ENCODE data around the gene SRSF9. TPM values are rescaled to one million over a fixed set of nuclear protein-coding genes. Genes with fewer than 3 reads are reported as not detected.

The SRSF9 gene
- total RNA-seq, 2 donors from 2014 or later, result 98.7 to 131 TPM

DNA sequence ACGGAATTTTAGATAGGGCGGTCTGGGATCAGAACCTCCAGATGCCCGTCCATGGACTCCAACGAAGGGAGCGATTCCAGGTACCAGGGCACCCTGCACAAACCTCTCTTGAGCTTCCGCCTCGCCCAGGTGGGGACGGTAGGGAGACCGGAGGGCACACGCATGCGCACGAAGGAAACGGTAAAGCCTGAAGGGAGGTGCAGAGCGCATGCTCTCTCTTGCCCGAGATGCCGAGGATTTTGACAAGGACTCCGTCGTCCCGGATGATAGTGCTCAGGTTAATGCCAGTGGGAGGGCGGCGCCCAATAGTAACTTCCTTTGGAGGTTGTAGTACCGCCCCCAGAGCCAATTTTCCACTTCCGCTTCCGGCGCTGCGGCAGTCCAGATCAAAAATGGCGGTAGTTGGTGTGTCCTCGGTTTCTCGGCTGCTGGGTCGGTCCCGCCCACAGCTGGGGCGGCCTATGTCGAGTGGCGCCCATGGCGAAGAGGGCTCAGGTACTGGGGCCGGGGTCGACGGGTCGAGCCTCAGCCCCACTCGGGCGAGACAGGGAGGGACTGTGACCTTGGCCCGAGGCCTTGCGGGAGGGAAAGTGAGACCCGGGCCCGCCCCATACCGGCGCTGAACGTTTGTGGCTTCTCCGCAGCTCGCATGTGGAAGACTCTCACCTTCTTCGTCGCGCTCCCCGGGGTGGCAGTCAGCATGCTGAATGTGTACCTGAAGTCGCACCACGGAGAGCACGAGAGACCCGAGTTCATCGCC is 31.6 kb downstream of the SRSF9 start, which contains the start of gene COX6A1:
Gene COX6A1, plus strand, starts transcription at position 379 of the 760 bp plus-strand sequence. Its CDS starts 14 bp downstream, at position 393.
- H3K27ac ChIP-seq, result peak within 1 kb of the TSS; percentile 75 to 76
- under 1% methylated on average over 59 of the region's 59 CpGs for WGBS
- H3K4me1 ChIP-seq (replicated peaks), result no peaks in the 10 kb centered on the region
- no peaks in the 10 kb centered on the region for H3K9me3 ChIP-seq
- intact Hi-C loops (cut with DNase I), result no loop called here
- peaks cover 0 to 2% of the 10 kb centered on the region in 2 donors for H3K36me3 ChIP-seq
- no peaks in the 10 kb centered on the region for H3K27me3 ChIP-seq (replicated peaks; ENCODE audit: insufficient read depth)
- TF ChIP-seq POLR2AphosphoS5 (IDR thresholded peaks at IDR 0.05) (peak; percentile 97), POLR2A (IDR thresholded peaks at IDR 0.05) (peak; percentile 31)
- TF ChIP-seq, protein P1, sequence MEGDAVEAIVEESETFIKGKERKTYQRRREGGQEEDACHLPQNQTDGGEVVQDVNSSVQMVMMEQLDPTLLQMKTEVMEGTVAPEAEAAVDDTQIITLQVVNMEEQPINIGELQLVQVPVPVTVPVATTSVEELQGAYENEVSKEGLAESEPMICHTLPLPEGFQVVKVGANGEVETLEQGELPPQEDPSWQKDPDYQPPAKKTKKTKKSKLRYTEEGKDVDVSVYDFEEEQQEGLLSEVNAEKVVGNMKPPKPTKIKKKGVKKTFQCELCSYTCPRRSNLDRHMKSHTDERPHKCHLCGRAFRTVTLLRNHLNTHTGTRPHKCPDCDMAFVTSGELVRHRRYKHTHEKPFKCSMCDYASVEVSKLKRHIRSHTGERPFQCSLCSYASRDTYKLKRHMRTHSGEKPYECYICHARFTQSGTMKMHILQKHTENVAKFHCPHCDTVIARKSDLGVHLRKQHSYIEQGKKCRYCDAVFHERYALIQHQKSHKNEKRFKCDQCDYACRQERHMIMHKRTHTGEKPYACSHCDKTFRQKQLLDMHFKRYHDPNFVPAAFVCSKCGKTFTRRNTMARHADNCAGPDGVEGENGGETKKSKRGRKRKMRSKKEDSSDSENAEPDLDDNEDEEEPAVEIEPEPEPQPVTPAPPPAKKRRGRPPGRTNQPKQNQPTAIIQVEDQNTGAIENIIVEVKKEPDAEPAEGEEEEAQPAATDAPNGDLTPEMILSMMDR (IDR thresholded peaks at IDR 0.05), result peak in 1 of 4 experiments; percentile 36
- DNase-seq (ENCODE audit: low spot score), result peak; percentile 98
- H3K4me3 ChIP-seq, result peak within 1 kb of the TSS; percentile 63 to 87

DNA sequence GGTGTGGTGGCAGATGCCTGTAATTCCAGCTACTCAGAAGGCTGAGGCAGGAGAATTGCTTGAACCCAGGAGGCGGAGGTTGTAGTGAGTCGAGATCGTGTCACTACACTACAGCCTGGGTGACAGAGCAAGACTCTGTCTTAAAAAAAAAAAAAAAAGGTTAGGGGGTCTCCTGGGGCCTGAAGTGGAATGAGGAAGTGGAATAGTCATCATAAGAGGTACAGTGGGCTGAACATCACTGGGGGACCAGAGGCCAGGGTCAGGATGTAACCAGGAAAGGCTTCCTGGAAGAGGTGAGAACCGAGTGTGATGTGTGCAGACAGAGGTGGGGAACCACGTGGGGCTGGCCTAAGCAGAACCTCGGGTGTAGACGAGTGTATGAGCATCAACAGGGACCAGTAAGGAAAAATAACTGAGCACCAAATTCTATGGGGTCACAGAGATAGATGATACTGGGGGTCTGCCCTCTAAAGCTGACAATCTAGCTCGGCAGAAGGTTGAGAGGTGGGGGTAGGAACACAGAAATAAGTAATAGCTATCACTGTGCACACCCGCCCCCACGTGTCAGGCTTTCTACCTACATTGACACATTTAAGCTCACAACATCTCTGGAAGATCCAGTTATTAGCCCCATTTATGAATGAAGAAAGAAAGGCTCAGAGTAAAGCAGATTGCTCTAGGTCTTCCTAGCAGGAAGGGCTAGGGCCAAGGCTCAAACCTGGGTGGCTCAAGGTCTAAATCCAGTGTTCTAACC is 36.6 kb downstream of the SRSF9 start:
- H3K27me3 ChIP-seq (replicated peaks; ENCODE audit: insufficient read depth), result no peaks in the 10 kb centered on the region
- no peak overlapping the region for H3K4me3 ChIP-seq
- DNase-seq (ENCODE audit: low spot score), result no peak
- H3K9me3 ChIP-seq, result no peaks in the 10 kb centered on the region
- H3K36me3 ChIP-seq, result no peaks in the 10 kb centered on the region
- intact Hi-C loops (cut with DNase I), result no loop called here
- no peaks in the 10 kb centered on the region for H3K4me1 ChIP-seq (replicated peaks)
- TF ChIP-seq POLR2A (IDR thresholded peaks at IDR 0.05) (no peak), POLR2AphosphoS5 (IDR thresholded peaks at IDR 0.05) (no peak)
- TF ChIP-seq, protein P1 (IDR thresholded peaks at IDR 0.05), result no peak
- WGBS, result 63% methylated on average over 10 of the region's 10 CpGs
- H3K27ac ChIP-seq, result no peak overlapping the region

DNA sequence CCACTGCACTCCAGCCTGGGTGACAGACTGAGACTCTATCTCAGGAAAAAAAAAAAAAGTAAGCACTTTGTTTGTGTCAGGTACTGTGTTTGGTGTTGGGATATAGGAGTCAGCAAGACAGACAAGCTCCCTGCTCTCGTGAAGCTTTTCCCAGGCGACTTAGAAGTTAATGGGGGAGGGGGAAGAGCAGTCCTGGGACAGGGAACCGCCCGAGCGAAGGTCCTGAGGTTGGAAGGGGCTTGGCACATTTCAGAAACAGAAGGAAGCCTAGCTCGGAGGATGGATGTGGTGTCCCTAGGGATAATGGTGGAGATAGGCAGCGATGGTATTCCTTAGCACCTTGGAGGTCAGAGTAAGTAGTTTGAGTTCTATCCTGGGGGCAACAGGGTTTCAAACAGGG is 40.2 kb downstream of the SRSF9 start:
- DNase-seq (ENCODE audit: low spot score), result no peak
- Histone ChIP-seq H3K4me3 (no peak overlapping the region), H3K9me3 (no peaks in the 10 kb centered on the region), H3K4me1 (replicated peaks) (no peaks in the 10 kb centered on the region), H3K27me3 (replicated peaks; ENCODE audit: insufficient read depth) (no peaks in the 10 kb centered on the region), H3K27ac (no peak overlapping the region), H3K36me3 (no peaks in the 10 kb centered on the region)
- TF ChIP-seq, protein P1 (IDR thresholded peaks at IDR 0.05), result no peak
- no peak for TF ChIP-seq POLR2A (IDR thresholded peaks at IDR 0.05)
- TF ChIP-seq POLR2AphosphoS5 (IDR thresholded peaks at IDR 0.05), result no peak
- 68% methylated on average over 7 of the region's 7 CpGs for WGBS
- intact Hi-C loops (cut with DNase I), result no loop called here

DNA sequence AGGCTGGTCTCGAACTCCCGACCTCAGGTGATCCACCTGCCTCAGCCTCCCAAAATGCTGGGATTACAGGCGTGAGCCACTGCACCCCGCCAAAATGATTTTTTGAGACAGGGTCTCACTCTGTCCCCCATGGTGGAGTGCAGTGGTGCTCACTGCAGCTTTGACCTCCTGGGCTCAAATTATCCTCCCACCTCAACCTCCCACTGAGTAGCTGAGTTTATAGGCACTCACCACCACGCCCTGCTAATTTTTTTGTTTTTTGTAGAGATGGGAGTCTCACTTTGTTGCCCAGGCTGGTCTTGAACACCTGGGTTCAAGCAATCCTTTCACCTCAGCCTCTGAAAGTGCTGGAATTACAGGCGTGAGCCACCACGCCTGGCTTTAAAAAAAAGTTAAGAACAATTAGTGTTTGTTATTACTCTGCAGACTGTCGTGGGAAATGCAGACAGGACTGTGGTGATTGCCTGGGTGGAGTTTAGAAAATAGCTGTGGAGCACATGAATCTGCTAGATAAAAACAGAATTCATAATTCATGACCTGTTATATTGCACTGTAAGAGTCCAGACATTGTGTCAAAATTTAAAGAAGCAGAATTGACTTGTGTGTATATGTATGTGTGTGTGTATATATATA is 40.8 kb downstream of the SRSF9 start:
- 59% methylated on average over 8 of the region's 8 CpGs for WGBS
- no peaks in the 10 kb centered on the region for H3K9me3 ChIP-seq
- no peaks in the 10 kb centered on the region for H3K4me1 ChIP-seq (replicated peaks)
- no peak for DNase-seq (ENCODE audit: low spot score)
- TF ChIP-seq, protein P1 (IDR thresholded peaks at IDR 0.05), result no peak
- no peak for TF ChIP-seq POLR2AphosphoS5 (IDR thresholded peaks at IDR 0.05)
- no peaks in the 10 kb centered on the region for H3K27me3 ChIP-seq (replicated peaks; ENCODE audit: insufficient read depth)
- no peaks in the 10 kb centered on the region for H3K36me3 ChIP-seq
- intact Hi-C loops (cut with DNase I), result no loop called here
- no peak overlapping the region for H3K4me3 ChIP-seq
- no peak overlapping the region for H3K27ac ChIP-seq
